Lower leg skin (tissue), 4 donors: ENCODE data around the gene DIRAS3. TPM values are rescaled to one million over a fixed set of nuclear protein-coding genes. Genes with fewer than 3 reads are reported as not detected.

Experiments used
- DNase-seq, 2 donors: peaks; one replicate each; pipeline ENCODE4 v3.0.0-alpha.2; 2019; ENCODE audit warnings: low spot score in 2 of 2
- H3K4me3 ChIP-seq: fragments of 200-600 bp; sonication (generic); 2 replicates; pipeline ENCODE4 v1.5.1; 2017; ENCODE audit warnings: mild to moderate bottlenecking, low read depth; ENCODE audit not compliant: poor library complexity, severe bottlenecking
- CTCF ChIP-seq, 3 donors: fragments of 450-650 bp; IDR thresholded peaks; one replicate each; pipeline ENCODE4 v1.5.1; 2016; ENCODE audit warnings: antibody characterized with exemption in 3 of 3, mild to moderate bottlenecking in 3 of 3, moderate library complexity in 2 of 3
- POLR2A ChIP-seq, 2 donors: fragments of 450-650 bp; IDR thresholded peaks; one replicate each; pipeline ENCODE4 v1.6.1; 2016 to 2017; ENCODE audit warnings: antibody characterized with exemption in 2 of 2, mild to moderate bottlenecking in 1 of 2, moderate library complexity in 1 of 2
- WGBS, 2 donors: methylation state at CpG; one replicate each; pipeline ENCODE4 v1.1.5; 2018; 5-methylcytosine and 5-hydroxymethylcytosine counted together
- intact Hi-C: fragments of 100-400 bp; cut with DNase I; formaldehyde crosslinking; loops from one replicate; pipeline ENCODE4 v1.15.0; 2023; ENCODE audit warnings: low total_unique reads
- total RNA-seq, 4 donors: library from RNA; depleted of rRNA; stranded (reverse); fragments of >200 nt; gene quantifications; one replicate each; pipeline ENCODE4 v1.1.0, GENCODE V29; 2016

The DIRAS3 gene
- total RNA-seq, 4 donors from 2014 or later: 0.55 to 2.9 (median 1.7) TPM; not detected in 1

- whole genome bisulfite sequencing, 2 donors: 91 to 94% methylated on average over 4 of the region's 4 CpGs
- intact Hi-C loops: no loop called here
- DNase-seq: no peak
- TF ChIP-seq POLR2A (IDR thresholded peaks at IDR 0.05): no peak
- TF ChIP-seq CTCF (IDR thresholded peaks at IDR 0.05): no peak
- H3K4me3 ChIP-seq: no peak overlapping the region
Observed at GRCh38 chr1:68045511-68046180, 4.8 kb downstream of the DIRAS3 start.

- TF ChIP-seq POLR2A (IDR thresholded peaks at IDR 0.05) (no peak), CTCF (IDR thresholded peaks at IDR 0.05) (no peak)
- intact Hi-C loops: no loop called here
- 89 to 92% methylated on average over 21 to 22 of the region's 22 CpGs for WGBS, 2 donors
Observed at GRCh38 chr1:68043443-68044090, 6.9 kb downstream of the DIRAS3 start.

GRCh38 chr1:68036946-68037345 is 13.5 kb downstream of the DIRAS3 start:
- intact Hi-C loops: no loop called here

More at GRCh38 chr1:68043443-68044090, 6.9 kb downstream of the DIRAS3 start:
- no peak for DNase-seq
- no peak overlapping the region for H3K4me3 ChIP-seq

GRCh38 chr1:68029444-68029843 is 21.0 kb downstream of the DIRAS3 start:
- 92 to 96% methylated on average over 4 of the region's 4 CpGs for WGBS, 2 donors
- intact Hi-C loops: no loop called here
- no peak for DNase-seq
- H3K4me3 ChIP-seq: no peak overlapping the region
- TF ChIP-seq POLR2A (IDR thresholded peaks at IDR 0.05) (no peak), CTCF (IDR thresholded peaks at IDR 0.05) (no peak)

More at GRCh38 chr1:68036946-68037345, 13.5 kb downstream of the DIRAS3 start:
- TF ChIP-seq CTCF (IDR thresholded peaks at IDR 0.05) (no peak), POLR2A (IDR thresholded peaks at IDR 0.05) (no peak)
- 41 to 42% methylated on average over 2 of the region's 2 CpGs for WGBS, 2 donors
- no peak overlapping the region for H3K4me3 ChIP-seq
- DNase-seq: no peak

GRCh38 chr1:68028566-68028965 is 21.9 kb downstream of the DIRAS3 start:
- no peak overlapping the region for H3K4me3 ChIP-seq
- no peak for TF ChIP-seq CTCF (IDR thresholded peaks at IDR 0.05)
- TF ChIP-seq POLR2A (IDR thresholded peaks at IDR 0.05): no peak
- no peak for DNase-seq
- intact Hi-C loops: no loop called here
- 64 to 65% methylated on average over 3 of the region's 3 CpGs for WGBS, 2 donors
